AG04450 (cell line): ENCODE measurements around the gene BIK. TPM values are rescaled to one million over a fixed set of nuclear protein-coding genes. Genes with fewer than 3 reads are reported as not detected.

Source experiments
- CTCF ChIA-PET: fragments of 300-600, 350-600 bp; formaldehyde crosslinking; extraction: SDS; loops from one replicate; lab custom pipeline; 2022; ENCODE audit warnings: antibody characterized with exemption, inconsistent platforms; lab: Charles Lee
- POLR2A ChIA-PET: fragments of 350-600 bp; formaldehyde crosslinking; extraction: SDS; loops from one replicate; lab custom pipeline; 2021; ENCODE audit warnings: antibody characterized with exemption, inconsistent platforms; lab: Yijun Ruan, JAX
- DNase-seq: peaks from one replicate; pipeline ENCODE4 v3.0.0-alpha.2; 2011; ENCODE audit warnings: low read depth, low spot score
- H3K27ac ChIP-seq: one replicate; pipeline ENCODE4 v1.5.1; 2012; ENCODE audit warnings: low read depth, low read length, control low read depth
- H3K27me3 ChIP-seq: one replicate; pipeline ENCODE4 v1.6.0; 2012; ENCODE audit warnings: low read length; ENCODE audit not compliant: control insufficient read depth, insufficient read depth
- H3K4me3 ChIP-seq: 2 replicates; pipeline ENCODE4 v1.5.1; 2011; ENCODE audit warnings: mild to moderate bottlenecking, low read depth, low read length, control low read depth
- H3K9me3 ChIP-seq: 2 replicates; pipeline ENCODE4 v1.5.1; 2012; ENCODE audit warnings: low read length; ENCODE audit not compliant: control insufficient read depth, insufficient read depth
- polyA plus RNA-seq: library from polyadenylated mRNA; depleted of rRNA; stranded (reverse); fragments of >200 nt; gene quantifications from 2 replicates; pipeline ENCODE4 v1.2.3, GENCODE V29; 2011
- TF ChIP-seq, protein P1 (sequence below): IDR thresholded peaks from 2 replicates; pipeline ENCODE4 v1.5.1; 2011; ENCODE audit warnings: low read depth, low read length, control low read depth, inconsistent platforms

The BIK gene
- polyA plus RNA-seq, 1 experiment = not detected

- ChIA-PET CTCF (interaction anchor here (0.6 kb wide), 1 partner anchor 77 kb away, joined by 8 read pairs; no protein-coding TSS in a partner anchor), POLR2A (no interaction called here)
- no peak for DNase-seq
- H3K9me3 ChIP-seq = no peaks in the 10 kb centered on the region; the same call in 1 of the 2 replicates
- peaks cover 39% of the 10 kb centered on the region for H3K27me3 ChIP-seq
- TF ChIP-seq, protein P1, sequence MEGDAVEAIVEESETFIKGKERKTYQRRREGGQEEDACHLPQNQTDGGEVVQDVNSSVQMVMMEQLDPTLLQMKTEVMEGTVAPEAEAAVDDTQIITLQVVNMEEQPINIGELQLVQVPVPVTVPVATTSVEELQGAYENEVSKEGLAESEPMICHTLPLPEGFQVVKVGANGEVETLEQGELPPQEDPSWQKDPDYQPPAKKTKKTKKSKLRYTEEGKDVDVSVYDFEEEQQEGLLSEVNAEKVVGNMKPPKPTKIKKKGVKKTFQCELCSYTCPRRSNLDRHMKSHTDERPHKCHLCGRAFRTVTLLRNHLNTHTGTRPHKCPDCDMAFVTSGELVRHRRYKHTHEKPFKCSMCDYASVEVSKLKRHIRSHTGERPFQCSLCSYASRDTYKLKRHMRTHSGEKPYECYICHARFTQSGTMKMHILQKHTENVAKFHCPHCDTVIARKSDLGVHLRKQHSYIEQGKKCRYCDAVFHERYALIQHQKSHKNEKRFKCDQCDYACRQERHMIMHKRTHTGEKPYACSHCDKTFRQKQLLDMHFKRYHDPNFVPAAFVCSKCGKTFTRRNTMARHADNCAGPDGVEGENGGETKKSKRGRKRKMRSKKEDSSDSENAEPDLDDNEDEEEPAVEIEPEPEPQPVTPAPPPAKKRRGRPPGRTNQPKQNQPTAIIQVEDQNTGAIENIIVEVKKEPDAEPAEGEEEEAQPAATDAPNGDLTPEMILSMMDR = no peak
- H3K27ac ChIP-seq = peak overlapping the region; percentile 21
- H3K4me3 ChIP-seq = no peak overlapping the region
Observed at GRCh38 chr22:43114958-43115357, 4.4 kb downstream of the BIK start.

DNA sequence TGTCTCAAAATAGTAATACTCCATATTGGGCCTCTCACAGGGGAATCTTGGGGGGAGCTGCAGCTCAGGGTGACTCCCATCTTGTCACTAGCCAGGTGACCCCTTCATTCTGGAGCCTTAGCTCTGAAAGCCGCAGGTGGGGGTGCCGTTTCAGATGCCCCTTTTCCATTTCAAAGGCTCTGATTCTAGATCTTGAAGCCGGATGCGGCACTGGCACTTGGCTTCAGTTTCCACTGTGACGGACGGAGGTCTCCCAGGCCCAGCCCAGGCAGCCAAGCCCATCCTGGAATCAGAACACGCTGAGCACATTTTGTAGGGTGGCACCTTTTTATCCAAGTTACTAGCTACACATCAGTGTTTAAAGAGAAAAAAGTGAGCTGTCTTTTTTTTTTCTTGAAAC lies 6.4 kb downstream of the BIK start:
- TF ChIP-seq, protein P1 = no peak
- peaks cover 23% of the 10 kb centered on the region for H3K27me3 ChIP-seq
- no peak for DNase-seq
- no peaks in the 10 kb centered on the region for H3K9me3 ChIP-seq
- H3K27ac ChIP-seq = no peak overlapping the region
- CTCF ChIA-PET = interaction anchor here (0.7 to 0.9 kb wide), 2 partner anchors 64 to 297 kb away, joined by 4 to 6 read pairs; no protein-coding TSS in a partner anchor
- POLR2A ChIA-PET = interaction anchor here (0.6 kb wide), 1 partner anchor 959 kb away, joined by 3 read pairs; no protein-coding TSS in a partner anchor
- no peak overlapping the region for H3K4me3 ChIP-seq

DNA sequence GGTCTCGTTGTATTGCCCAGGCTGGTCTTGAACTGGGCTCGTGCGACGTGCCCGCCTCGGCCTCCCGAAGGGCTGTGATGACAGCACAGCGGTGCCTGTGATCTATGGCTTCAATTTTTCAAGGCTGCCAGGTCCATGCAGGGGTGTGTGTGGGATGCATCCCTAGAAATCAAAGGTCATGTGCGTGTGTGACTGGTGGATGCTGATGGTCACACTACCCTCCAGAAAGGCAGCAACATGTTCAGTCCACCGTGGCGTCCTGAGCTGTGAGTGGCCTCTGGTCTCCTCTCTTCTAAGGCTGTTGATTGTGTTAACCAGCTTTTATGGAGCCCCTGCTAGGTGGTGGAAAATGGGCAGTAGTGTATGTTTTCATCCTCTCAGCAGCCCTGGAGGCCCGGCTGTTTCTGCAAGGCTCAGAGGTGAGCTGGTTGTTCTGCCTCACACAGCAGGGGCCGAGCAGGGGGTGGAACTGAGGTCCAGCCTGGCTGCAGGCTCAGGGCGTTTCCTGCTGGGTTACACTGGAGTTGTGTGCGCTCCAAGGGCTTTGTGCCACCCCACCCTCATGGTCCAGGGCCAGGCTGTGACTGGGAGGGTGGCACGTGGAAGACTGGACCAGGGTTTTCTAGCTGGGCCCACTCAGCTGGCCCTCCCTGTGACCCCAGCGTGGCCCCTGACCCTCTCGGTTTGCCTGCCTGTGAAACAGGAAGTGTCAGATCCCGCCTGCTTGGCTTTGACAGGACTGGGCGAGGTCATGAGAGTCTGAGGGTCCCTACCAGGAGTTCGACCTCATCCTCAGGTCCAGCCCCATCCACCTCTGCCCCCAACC lies 7.7 kb downstream of the BIK start:
- ChIA-PET POLR2A (no interaction called here), CTCF (no interaction called here)
- TF ChIP-seq, protein P1 = no peak
- Histone ChIP-seq H3K9me3 (no peaks in the 10 kb centered on the region), H3K4me3 (no peak overlapping the region), H3K27me3 (peaks cover 12% of the 10 kb centered on the region), H3K27ac (no peak overlapping the region)
- DNase-seq = no peak

DNA sequence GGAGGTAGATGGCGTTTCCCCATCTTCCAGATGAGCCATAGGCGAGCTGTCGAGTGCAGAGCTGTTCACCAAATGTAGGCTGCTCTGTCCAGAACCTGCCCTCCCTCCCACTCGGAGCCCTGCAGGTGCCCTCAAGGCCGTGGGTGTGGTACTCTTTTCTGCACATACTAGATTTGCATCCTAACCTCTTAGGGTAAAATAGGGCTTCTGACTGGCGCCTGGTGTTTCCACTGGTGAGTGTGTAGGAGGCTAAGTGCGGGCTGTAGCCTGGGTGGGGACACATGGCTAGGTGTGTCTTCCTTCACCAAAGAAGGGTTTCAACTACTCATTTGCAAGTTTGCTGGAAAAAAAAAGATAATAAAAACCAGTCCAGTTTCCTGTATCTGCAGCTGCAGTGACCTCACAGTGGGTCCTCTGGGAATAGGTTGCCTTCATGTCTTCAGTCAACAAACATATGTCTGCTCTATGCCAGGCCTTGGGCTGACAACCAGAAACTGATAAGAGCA lies 8.5 kb downstream of the BIK start:
- DNase-seq = no peak
- Histone ChIP-seq H3K27ac (no peak overlapping the region), H3K27me3 (peaks cover 5% of the 10 kb centered on the region), H3K9me3 (no peaks in the 10 kb centered on the region), H3K4me3 (no peak overlapping the region)
- TF ChIP-seq, protein P1 = no peak
- ChIA-PET POLR2A (no interaction called here), CTCF (no interaction called here)

DNA sequence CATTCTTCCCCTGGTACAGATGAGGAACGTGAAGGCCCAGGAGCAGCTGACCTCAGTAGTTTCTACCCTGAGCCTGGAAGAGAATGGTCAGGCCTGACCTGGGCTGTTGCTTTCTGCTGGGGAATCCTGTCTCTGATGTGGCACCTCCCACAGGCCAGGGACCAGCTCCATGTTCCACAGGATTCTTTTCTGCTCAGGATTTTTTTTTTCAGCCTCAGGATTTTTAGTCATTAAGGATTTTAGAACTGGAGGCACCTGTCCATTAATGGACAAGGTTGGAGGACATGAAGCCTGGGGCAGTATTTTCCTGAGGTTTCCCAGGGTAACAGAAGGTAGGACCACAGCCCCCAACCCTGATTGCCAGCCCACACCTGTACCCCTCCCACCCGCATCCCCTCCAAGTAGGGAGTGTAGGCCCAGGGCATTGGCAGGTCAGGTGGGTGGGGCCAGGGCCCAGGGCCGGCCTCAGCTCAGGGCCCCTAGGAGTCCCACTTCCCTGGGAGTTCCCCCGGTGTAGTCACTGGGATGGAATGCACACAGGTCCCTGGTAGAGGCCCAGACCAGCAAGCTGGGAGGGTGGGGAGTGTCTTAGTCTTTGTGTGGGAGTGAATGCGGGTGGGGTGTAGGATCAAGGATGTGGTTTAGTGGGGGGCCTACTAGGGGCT lies 16.1 kb downstream of the BIK start:
- ChIA-PET POLR2A (interaction anchor here (0.6 to 0.7 kb wide), 4 partner anchors 13 to 1267 kb away, joined by 3 to 11 read pairs (median 3); no protein-coding TSS in a partner anchor), CTCF (no interaction called here)
- Histone ChIP-seq H3K27ac (peak overlapping the region; percentile 39), H3K4me3 (no peak overlapping the region), H3K27me3 (no peaks in the 10 kb centered on the region), H3K9me3 (no peaks in the 10 kb centered on the region)
- TF ChIP-seq, protein P1 = no peak
- peak; percentile 60 for DNase-seq
